GM18526 (cell line): ENCODE measurements around the gene E2F4.

ENCODE experiments used
- POLR2A ChIP-seq: IDR thresholded peaks from 3 replicates; pipeline ENCODE4 v1.6.1; 2011; ENCODE audit not compliant: insufficient read length; ENCODE audit errors: extremely low read depth

E2F4 gene

DNA sequence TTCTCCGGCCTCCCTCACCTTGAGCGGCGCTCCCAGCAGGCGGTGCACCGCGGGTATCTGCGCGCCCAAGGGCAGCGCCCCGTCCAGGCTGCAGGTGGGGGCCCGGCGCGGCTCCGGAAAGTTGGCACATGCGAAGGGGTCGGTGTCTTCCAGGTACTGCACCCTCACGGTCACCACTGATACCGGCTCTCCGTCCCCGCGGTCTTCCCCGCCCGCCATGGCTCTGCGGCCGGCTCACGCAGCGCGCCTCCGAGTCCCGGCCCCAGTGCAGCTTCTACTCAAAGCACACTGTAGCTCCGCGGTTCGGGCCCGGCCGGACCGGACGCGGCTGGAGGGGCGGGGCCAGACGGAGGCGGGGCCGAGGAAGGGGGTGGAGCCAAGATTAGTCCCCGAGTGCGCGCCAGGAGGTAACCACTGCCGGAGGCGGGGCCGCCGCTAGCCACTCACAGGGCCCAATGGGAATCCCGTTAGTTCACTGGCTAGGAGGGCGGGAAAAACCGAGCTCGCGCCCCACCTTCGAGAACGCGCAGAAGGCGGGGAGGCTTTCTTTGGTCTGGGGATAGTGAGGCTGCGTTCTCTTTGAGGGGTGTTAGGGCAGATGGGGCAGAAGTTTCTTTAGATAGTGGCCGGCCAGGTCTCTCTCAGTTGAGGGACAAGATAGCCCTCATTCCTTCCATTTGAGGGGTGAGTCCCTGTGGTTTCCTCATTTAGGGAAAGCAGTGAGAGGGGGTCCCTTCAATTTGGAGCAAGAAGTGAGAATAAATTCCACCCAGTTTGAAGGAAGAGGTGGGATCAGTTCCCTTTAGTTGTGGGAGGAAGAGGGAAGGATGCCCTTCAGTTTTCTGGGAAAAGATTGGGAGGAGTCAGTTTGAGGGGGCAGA is 55.5 kb downstream of the E2F4 start, which contains the start of gene FHOD1:
Gene FHOD1 (minus strand): TSS at position 290 of the 881 bp plus-strand sequence. CDS start 71 bp downstream, at position 219.
- peak; percentile 77 for TF ChIP-seq POLR2A

DNA sequence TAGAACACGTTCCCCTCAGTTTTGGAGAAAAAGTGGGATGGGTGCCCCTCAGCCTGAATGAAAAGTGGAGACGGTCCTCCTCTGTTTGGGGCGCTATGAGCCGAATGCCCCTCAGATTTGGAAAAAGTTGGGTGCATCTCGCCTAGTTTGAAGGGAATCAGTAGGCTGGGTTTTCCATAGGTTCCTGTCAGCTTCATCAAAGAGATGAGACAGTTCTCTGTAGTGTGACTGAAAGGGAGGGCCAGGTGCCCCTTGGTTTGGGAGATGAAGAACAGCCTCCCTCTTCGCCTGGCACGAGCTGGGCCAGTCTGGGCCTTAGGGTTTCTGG is 56.1 kb downstream of the E2F4 start:
- no peak for TF ChIP-seq POLR2A
